GM18502 (cell line): ENCODE results near the gene LRP1B.

Experiments used
- ATAC-seq: cut with Tn5 transposase; IDR thresholded peaks from one replicate; pipeline ENCODE4 v1.9.1; 2021; ENCODE audit warnings: mild to moderate bottlenecking; ENCODE audit not compliant: unreplicated experiment, poor library complexity

Gene LRP1B

DNA sequence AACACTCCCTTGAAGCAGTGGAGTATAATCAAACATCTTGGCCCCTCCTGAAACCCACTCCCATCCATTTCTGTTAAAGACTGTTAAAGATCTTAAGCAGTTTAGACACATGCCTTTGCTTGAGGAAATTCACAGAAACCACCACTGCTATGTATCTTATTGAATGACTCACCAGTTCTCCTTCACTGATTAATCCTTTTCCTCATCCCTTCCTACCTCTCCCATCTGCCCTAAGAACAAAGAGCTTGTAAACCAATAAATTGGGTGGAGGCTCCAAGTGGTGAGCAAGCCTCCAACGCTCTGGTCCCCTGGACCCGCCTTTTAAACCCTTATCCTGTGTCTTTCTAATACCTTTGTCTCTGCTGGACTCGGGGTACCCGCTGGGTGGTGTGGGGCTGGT is 746.1 kb downstream of the LRP1B start:
- ATAC-seq = no peak

DNA sequence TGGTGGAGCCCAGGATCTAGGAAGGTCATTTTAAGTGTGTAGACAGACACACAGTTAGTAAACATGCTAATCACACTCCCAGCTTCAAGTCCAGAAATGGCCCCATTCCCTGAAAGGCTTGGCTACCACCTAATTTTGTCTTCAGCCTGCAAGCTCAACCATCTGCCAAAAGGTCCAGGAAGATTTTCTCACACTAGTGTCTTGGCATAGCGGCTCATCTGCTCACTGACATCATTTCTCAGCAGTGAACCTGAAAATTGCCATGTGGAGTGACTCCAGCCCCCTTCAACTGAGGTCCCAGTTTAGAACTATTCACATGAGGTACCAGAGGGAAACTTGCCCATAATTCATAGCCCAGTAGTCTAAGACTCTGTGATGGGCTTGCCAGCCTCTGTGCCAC is 748.9 kb downstream of the LRP1B start:
- no peak for ATAC-seq

DNA sequence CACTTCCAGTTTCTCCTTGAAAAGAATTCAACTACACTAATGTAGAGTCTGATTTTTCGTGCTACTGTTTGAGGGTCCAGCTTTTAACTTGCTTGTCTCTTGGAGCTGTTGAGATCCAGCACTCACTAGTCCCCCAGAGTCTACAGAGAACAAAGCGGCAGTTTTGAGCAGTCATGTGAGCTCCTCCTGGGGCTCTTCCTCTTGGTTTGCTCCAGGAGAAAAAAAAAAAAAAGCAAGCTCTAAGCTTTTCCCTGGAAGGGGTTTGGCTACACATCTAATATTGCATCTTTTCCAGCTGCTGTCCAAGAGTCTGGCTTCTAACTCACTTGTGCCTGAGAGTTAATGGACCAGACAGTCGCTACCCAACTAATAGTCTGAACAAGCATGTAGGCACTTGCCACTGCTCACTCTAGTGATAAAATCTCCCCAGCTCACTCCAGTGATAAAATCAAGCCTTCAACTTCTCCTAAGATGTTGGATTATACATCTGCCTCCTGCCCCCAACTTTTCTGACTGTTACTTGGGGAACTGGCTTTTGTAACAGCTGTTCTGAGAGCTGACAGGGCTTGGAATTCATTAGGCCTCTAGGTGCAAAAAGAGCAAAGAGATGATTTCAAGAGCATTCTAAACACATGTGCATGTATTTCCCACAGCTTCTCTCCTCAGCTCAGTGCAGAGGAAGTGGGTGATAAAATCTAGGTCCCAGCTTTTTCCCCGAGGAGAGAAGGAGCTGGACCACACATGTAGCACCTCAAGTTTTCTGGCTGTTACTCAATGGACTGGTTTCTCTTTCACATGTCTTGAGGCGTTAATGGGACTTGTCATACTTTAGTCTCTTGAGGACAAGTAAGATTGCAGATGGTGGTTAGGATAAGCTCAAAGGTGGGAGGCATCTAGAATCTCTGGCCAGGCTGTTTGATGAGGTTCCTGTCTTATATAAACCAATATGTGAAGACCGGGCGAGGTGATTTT is 750.5 kb downstream of the LRP1B start:
- no peak for ATAC-seq

DNA sequence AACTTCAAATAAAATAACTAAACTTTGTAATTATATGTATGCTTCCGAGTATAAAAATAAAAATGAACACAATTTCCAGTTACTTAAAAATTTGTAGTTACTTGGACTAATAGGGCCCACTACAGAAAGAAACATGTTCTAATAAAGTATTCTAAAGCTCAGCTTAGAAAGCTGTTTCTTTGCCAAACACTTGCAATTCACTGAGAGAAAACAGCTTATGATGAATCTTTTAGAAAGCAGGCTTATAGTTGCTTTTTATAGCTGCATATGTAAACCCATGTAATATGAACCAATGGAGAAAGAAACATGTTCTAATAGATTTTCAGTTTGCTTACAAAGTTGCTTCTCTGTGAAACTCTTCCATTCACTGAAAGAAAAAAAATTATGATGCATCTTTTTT is 766.0 kb downstream of the LRP1B start:
- no peak for ATAC-seq

DNA sequence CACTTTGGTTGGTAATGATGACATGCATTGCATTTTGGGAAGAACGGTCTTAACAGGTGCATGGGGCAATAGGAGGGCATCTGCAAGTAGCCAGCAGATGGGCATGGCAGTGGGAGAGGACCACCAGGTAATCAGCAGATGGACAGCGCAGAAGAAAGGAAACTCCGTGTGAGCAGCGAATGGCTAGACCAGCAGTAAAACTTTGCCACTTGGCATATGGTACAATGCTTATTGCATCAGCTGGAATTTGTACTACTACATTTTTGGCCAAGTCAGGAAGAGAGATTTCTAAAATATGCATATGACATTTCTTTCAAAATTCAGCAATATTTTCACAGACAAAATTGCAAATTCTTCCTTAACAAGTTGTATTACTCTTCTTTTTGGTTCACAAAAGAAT is 768.5 kb downstream of the LRP1B start:
- no peak for ATAC-seq

DNA sequence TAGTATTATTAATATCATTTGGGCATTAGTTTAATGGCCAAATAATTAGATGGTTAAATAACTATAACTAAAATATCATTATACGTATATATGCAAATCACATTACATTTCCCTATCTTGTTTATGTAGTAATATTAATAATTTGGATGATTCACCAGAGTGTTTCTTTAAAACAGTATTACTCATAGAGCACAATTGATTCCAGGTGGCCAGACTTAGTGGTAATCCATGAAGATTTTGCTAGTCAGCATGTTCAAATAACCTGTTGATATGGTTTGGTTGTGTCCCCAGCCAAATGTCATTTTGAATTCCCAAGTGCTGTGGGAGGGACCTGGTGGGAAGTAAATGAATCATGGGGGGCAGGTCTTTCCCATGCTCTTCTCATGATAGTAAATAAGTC is 782.3 kb downstream of the LRP1B start:
- no peak for ATAC-seq

DNA sequence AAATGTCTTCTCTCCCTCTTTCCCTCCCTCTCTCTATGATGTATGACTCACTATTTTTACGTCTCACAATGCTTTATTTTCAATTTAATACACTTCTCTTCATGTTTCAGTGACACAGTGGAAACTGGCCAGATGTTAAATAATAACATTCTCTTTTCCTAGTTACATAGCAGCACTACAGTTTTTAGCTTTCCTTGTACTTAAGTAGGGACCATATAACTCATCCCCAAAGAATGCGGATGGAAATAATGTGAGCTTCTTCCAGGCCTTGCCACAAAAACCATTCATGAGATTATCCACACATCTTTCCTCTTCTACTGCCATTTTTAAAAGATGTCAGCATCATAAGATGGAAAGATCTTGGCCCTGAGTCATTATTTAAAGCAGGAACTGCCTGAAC is 789.4 kb downstream of the LRP1B start:
- no peak for ATAC-seq

DNA sequence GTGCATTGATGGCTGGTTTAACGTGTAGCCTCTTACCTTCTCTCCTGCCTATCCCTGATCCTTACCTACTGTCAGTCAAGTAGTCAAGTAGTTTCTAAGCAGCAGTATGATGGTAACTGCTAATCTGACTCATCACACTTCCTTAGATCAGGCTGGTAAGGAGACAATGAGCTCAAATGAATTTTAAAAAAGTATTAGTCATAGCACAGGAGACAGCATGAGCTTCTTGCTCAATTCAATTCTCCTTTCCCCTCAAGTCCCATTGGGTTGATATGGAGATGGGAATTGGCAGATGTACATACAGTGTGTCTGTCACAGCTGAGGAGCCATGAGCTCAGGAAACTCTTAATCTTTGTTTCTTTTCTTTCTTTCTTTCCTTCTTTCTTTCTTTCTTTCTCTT is 799.7 kb downstream of the LRP1B start:
- no peak for ATAC-seq

DNA sequence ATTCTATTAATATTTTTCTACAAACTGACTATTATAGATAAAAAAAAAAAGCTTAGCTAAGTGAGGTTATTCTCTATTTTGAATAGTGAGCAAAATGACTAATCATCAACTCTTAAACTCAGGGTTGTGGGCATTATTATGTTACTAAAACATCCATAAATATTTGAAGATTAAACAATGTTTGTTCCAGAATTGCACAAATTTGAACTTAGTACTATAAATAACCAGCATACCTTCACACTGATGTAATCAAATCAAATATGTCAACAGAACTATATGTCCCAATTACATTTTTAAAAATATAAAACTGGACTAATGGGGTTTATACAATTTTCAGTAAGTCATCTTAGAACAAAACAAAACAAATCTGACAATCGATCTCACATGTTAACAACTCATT is 800.9 kb downstream of the LRP1B start:
- no peak for ATAC-seq

DNA sequence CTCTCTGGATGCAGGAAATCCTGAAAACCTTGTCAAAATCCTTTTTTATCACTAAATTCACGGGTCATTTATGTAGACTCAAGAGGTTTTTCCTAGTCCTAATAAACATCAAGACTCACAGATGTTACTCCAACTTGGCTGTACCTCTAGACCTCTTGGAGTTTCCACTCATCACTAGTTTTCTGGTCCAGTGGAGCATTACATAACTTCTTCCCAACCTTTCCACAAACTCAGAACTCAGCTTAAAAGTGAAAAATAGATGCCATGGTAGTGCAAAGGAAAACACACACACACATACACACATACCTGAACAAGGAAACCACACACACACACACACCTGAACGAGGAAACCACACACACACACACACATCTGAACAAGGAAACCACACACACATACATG is 807.2 kb downstream of the LRP1B start:
- no peak for ATAC-seq

DNA sequence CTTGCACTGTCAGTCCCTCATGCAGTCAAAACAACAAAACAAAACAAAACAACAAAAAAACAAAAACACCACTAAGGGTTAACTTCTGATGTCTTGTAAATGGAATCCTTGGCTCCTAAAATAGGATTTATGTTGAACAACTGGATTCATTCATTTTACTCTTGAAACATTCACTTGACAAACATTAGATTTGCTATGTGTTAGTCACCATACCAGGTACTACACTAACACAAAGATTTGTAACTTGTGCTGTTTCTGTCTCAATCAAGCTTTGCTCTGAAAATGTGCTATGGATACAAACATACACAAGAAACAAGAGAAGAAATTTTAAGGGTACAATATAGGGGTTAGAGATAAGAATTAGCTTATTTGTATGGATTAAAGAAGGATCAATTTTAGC is 812.8 kb downstream of the LRP1B start:
- no peak for ATAC-seq

DNA sequence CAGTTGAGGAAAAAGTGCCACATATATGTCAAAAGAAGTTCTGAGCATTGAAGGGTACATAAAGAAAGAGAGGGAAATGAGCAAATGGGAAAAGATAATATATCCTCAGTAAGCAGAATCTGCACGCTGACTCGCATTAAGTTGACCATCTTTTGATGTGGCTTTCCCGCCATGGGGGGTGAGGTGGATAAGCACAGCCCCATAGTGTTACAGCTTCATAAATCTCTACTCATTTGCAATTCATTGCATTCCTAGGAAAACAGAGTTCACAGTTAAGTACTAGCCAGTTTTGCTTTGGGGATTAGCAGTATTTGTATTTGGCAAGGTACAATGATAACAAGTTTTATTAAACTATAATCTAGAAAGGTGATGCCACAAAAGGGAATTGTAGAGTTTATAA is 814.2 kb downstream of the LRP1B start:
- no peak for ATAC-seq

DNA sequence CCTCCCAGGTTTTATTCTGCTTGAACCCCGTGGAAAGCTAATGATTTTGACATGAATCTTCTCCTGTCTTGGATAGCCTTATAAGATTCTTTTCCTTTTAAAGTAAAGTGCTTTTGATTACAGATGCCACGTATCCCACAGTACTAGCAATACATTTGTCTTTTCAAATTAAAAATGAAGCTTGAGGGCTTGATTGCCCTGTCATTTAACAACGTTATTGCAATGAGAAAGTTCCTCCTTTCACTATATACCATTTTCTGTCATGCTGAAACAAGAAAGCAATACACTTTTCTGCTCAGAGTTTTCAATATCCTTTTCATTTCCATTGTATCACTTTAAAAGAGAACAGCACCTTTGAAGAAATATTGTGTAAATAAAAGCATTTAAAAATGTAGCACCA is 814.7 kb downstream of the LRP1B start:
- no peak for ATAC-seq

DNA sequence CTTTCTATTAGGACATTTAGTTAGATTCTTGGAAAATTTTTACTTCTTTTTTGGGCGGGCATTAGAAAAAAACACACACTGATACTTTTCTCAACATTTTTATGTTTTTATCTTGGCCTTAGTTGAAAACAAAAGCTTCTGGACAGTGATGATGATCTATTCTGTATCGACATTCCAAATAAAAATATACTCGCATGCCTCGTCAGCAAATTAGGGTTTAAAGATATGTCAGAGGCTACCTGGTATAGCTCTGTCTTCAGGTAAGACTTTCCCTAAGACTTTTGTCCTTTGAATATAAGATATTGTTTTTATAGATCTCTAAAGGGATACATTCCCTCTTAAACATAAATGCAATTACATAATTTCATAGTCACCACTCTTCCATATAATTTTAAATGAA is 816.8 kb downstream of the LRP1B start:
- no peak for ATAC-seq

DNA sequence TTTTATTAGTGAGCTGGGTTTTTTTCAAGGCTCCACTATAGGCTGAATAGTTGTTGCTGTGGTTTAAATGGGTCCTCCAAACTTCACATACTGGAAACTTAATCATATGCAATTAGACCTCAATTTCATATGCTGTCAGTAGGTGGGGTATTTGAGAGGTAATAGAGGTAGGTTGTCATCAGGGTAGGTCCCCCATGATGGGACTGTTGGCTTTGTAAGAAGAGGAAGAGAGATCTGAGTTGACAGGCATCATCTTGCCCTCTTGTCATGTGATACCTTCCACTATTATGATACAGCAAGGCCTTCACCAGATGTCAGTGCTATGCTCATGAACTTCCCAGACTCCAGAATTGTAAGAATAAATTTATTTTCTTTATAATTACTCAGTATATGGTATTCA is 819.4 kb downstream of the LRP1B start:
- peak; percentile 66 for ATAC-seq

DNA sequence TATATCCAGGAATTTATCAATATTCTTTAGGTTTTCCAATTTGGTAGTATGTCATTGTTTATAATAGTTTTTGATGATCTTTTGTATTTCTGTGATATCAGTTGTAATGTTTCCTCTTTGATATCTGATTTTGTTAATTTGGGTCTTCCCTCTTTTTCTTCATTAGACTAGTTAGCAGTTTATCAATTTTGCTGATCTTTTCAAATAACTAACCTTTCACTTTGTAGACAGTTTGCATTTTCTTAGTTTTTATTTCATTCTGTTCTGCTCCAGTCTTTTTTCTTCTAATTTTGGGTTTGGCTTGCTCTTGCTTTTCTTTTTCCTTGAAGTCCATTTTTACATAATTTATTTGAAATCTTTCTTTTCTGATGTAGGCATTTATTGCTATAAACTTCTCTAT is 824.4 kb downstream of the LRP1B start:
- no peak for ATAC-seq

DNA sequence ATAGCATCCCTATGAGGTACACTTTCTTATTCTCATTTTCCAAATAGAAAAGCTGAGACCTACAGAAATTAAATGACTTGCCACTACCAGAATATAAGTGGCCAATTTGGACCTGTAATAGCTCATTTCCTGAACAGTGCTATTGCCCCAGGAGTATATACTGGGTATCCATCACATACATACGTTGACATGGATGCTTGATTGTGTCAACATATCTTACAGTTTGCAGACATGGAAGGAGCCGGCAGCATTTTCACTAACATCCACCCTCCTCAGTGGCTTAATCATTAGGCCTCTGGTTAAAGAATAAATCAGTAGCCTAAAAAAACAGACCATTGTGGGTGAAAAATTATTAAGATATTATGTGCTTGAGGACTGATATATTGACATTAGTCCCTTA is 829.3 kb downstream of the LRP1B start:
- no peak for ATAC-seq

DNA sequence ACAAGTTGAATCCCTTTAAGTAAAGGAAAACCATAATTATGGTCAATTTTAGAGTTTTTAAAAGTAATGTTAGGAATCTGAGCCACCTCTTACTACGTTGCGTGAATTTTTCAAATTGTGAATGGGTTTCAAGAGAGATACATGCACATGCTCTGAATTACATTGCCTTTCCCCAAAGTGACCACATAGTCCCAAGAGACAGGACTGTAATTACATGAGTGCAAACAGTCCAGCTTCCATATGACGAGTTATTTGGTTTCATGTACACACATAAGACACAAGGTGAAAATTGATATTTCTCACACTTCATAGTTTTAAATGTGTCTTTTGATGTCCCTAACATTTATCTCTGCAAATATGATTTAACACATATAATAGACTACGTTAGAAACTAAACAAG is 850.8 kb downstream of the LRP1B start:
- no peak for ATAC-seq

DNA sequence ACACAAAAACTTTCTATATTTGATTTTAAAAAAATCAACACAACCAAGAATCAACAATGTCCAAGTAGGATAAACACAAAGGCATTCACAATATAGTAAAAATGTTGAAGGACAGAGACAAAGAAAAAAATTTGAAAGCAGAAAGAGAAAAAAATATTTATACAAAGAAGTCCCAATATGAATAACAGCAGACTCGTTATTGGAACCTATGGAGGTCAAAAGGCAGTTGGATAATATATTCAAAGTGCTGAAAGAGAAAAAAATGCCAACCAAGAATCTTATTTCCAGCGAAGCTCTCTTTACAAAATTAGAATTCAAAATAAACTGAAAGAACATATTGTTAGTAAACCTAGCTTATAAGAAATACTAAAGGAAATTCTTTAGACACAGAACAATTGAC is 859.5 kb downstream of the LRP1B start:
- no peak for ATAC-seq

DNA sequence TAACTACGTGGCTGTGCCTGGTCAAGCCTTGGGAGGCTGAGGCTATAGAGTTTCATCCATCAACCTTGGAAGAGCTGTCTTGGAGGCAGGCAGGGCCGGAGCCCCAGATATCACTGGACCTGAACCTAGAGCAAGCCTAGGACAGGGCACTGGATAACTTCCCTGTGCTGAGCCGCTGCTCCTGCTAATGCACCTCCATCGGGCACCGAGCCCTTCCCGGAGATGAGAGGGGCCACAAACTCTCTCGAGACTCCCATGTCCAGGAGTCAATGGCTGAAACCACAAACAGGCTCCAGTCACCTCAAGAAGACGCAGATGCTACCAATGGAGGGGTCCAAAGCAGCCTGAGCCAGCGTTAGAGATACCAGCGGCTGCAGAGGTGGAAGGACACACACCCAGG is 866.0 kb downstream of the LRP1B start:
- ATAC-seq = no peak

DNA sequence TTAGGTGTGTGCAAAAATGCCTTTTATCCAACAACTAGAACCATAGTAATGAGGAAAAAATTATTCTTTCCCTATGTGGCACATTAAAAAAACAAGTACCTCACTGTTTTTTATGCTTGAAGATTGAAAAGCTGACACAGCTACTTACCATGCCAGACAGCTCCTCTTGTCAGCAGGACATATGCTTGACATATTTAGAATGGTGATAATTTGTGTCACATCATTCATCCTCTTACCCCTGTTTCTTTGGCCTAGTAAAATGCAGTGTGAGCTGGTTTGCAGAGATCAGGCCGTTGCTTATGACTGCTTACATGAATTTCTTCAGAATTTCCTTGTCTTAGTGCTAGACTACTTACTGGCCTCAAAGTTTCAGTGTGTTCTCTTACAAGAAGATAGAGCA is 869.9 kb downstream of the LRP1B start:
- ATAC-seq = no peak

DNA sequence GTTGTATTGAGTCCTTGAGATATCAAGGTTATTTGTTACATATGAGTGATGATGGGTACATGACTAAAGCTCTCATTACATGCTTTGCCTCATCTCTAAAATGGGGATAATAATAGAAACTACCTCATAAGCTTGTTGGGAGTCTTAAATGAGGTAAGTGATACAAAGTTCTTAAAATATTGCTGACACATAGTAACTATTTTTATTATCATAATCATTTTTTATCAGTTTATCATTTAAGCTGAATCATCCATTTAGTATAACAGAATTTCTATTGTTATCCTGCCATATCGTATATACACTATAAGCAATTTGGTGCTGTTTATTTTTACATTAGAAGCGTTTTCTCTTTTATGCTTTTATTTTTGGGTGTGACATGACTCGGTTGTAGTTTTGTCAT is 871.1 kb downstream of the LRP1B start:
- ATAC-seq = no peak
